ENCODE measurements around the gene PHACTR1. TPM values are rescaled to one million over a fixed set of nuclear protein-coding genes. Genes with fewer than 3 reads are reported as not detected.

Gene PHACTR1
- total RNA-seq, 2 experiments from 2014 or later = 1.3 to 2.3 TPM

DNA sequence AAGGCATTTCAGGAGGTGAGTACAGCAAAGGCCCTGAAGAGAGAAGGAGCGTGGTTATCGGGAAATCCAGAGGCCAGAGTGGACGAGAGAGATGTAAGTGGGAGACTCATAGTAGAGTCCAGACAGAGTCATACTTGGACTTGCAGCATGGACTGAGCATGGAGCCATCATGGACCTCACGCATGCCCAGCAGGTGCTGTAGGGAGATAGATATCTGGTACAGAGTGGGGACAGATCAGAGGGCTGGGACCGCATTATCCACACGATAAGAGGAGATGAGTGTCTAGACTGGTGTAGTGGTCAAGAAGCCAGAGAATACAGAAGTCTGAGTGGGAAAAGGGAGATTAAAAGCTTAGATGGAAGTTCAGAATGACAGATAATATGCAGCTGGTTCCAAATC lies 484.8 kb downstream of the PHACTR1 start:
- Mint-ChIP-seq H3K9me3 (no peaks in the 10 kb centered on the region), H3K27me3 (no peaks in the 10 kb centered on the region), H3K4me3 (no peak overlapping the region), H3K27ac (no peak overlapping the region), H3K4me1 (ENCODE audit: low read depth) (no peaks in the 10 kb centered on the region), H3K36me3 (ENCODE audit: low read depth) (no peaks in the 10 kb centered on the region)
- ChIA-PET POLR2A (no interaction called here), CTCF (no interaction called here)
- no peak for DNase-seq
- Histone ChIP-seq H3K4me3 (ENCODE audit: low read length) (no peak overlapping the region), H3K27ac (ENCODE audit: low read depth in 1 of 2, low read length in 2 of 2) (no peak overlapping the region), H3K27me3 (ENCODE audit: control insufficient read depth in 1 of 2, insufficient read depth in 2 of 2, low read length in 2 of 2) (no peaks in the 10 kb centered on the region), H3K36me3 (ENCODE audit: insufficient read depth, low read length) (no peaks in the 10 kb centered on the region), H3K4me1 (ENCODE audit: insufficient read depth, low read length) (no peaks in the 10 kb centered on the region), H3K9me3 (ENCODE audit: control insufficient read depth in 1 of 2, insufficient read depth in 1 of 2, low read length in 2 of 2) (no peaks in the 10 kb centered on the region)
- TF ChIP-seq CTCF (IDR thresholded peaks at IDR 0.05) = no peak
- intact Hi-C loops (cut with DNase I, micrococcal nuclease) = no loop called here
- ATAC-seq (ENCODE audit: poor library complexity) = no peak

- Mint-ChIP-seq H3K4me1 (ENCODE audit: low read depth) (no peaks in the 10 kb centered on the region), H3K36me3 (ENCODE audit: low read depth) (no peaks in the 10 kb centered on the region), H3K9me3 (no peaks in the 10 kb centered on the region), H3K27ac (no peak overlapping the region), H3K4me3 (no peak overlapping the region), H3K27me3 (no peaks in the 10 kb centered on the region)
- no peak for TF ChIP-seq CTCF (IDR thresholded peaks at IDR 0.05)
- DNase-seq = no peak
- H3K4me1 ChIP-seq (ENCODE audit: insufficient read depth, low read length) = no peaks in the 10 kb centered on the region
- intact Hi-C loops (cut with DNase I, micrococcal nuclease) = no loop called here
- no peak overlapping the region for H3K4me3 ChIP-seq (ENCODE audit: low read length)
- H3K9me3 ChIP-seq (ENCODE audit: control insufficient read depth in 1 of 2, insufficient read depth in 1 of 2, low read length in 2 of 2) = no peaks in the 10 kb centered on the region
- no peak overlapping the region for H3K27ac ChIP-seq (ENCODE audit: low read depth in 1 of 2, low read length in 2 of 2)
- no peaks in the 10 kb centered on the region for H3K36me3 ChIP-seq (ENCODE audit: insufficient read depth, low read length)
- H3K27me3 ChIP-seq (ENCODE audit: control insufficient read depth in 1 of 2, insufficient read depth in 2 of 2, low read length in 2 of 2) = no peaks in the 10 kb centered on the region
- no peak for ATAC-seq (ENCODE audit: poor library complexity)
- ChIA-PET POLR2A (no interaction called here), CTCF (no interaction called here)
Observed at GRCh38 chr6:13203145-13203544, 486.6 kb downstream of the PHACTR1 start.

DNA sequence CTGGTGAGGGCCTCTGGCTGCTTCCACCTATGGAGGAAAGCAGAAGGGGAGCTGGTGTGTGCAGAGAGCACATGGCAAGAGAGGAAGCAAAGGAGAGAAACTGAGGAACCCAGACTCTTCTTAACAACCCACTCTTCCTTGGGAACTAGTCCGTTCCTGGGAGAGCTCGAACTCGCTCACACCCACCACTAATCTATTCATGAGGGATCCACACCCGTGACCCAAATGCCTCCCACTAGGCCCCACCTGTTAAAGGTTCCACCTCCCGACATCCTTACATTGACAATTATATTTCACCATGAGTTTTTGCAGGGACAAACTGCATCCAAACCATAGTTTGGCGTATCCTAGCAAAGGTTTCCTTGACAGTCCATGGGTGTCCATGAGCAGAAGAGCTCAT lies 488.5 kb downstream of the PHACTR1 start:
- CTCF ChIA-PET = no interaction called here
- TF ChIP-seq CTCF (IDR thresholded peaks at IDR 0.05) = no peak
- no peaks in the 10 kb centered on the region for H3K36me3 ChIP-seq (ENCODE audit: insufficient read depth, low read length)
- no peak overlapping the region for H3K4me3 Mint-ChIP-seq
- H3K27me3 ChIP-seq (ENCODE audit: control insufficient read depth in 1 of 2, insufficient read depth in 2 of 2, low read length in 2 of 2) = no peaks in the 10 kb centered on the region
- H3K4me3 ChIP-seq (ENCODE audit: low read length) = no peak overlapping the region
- H3K27ac ChIP-seq (ENCODE audit: low read depth in 1 of 2, low read length in 2 of 2) = no peak overlapping the region
- H3K9me3 Mint-ChIP-seq = no peaks in the 10 kb centered on the region
- intact Hi-C loops (cut with DNase I, micrococcal nuclease) = no loop called here
- no peaks in the 10 kb centered on the region for H3K36me3 Mint-ChIP-seq (ENCODE audit: low read depth)
- H3K4me1 ChIP-seq (ENCODE audit: insufficient read depth, low read length) = no peaks in the 10 kb centered on the region
- DNase-seq (no peak), ATAC-seq (ENCODE audit: poor library complexity) (no peak)
- H3K9me3 ChIP-seq (ENCODE audit: control insufficient read depth in 1 of 2, insufficient read depth in 1 of 2, low read length in 2 of 2) = no peaks in the 10 kb centered on the region
- POLR2A ChIA-PET = no interaction called here
- H3K4me1 Mint-ChIP-seq (ENCODE audit: low read depth) = no peaks in the 10 kb centered on the region
- no peak overlapping the region for H3K27ac Mint-ChIP-seq
- no peaks in the 10 kb centered on the region for H3K27me3 Mint-ChIP-seq

All from CD4-positive, alpha-beta T cell (primary cell).